Fibroblast of peridontal ligament (primary cell): ENCODE measurements around the gene C18orf63.
"Not testable (repeated sequence)": the region's sequence is repeated elsewhere in the genome, so short reads cannot be mapped to it uniquely, and the experiment has no call there.

Experiments used
- DNase-seq: peaks from one replicate; pipeline ENCODE4 v3.0.0-alpha.2; 2010; ENCODE audit errors: extremely low read depth

C18orf63 gene

DNA sequence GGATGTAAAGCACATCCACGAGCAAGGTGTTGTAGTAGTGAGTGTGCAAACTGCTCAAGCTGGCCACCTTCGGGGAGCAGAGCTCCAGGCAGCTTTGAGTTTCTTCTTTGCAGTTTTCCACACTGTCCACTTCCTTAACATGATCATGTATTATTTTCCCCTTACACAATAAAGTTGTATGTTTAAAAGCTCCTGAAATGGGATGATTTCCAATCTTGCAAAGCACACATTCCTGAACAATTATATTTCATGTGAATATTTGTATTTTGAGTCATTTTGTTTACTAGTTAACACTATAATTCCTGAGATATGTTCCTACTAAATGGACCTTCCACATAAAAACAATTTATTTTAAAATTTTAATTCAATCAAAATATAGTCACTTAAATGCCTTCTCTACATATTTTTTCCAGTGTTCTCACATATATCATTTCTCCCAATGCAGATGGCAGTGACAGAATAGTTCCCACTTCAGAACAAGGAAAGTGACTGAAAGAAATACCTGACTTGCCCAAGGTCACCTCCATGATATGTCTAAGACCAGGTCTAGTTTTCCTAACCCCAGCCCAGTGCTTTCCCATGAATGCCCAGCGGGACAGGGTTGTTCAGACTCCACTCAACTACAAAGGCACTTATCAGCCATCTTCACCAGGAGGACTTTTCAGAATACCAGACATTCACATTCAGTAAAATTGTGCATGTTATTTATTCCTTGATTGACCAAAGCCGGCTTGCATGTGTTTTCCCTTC lies 29.4 kb upstream of the C18orf63 start:
- peak; percentile 8 for DNase-seq

DNA sequence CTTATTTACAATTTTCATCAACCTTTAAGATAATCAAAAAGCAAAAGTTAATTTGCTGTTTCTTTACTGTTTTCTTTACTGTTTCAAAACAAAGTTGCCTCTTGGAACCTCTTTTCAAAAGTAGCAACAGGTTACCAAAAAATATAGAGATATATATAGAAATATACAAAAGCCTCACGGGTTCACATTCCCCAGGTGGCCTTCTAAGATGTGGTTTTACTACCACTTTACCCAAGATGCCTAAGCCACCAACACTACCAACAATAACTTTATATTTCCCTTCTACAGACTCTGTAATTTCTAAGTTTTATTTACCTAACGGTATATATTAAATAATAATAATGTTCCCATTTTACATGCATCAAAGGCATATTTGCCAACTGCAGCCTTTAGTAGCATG lies 28.8 kb upstream of the C18orf63 start:
- no peak for DNase-seq

DNA sequence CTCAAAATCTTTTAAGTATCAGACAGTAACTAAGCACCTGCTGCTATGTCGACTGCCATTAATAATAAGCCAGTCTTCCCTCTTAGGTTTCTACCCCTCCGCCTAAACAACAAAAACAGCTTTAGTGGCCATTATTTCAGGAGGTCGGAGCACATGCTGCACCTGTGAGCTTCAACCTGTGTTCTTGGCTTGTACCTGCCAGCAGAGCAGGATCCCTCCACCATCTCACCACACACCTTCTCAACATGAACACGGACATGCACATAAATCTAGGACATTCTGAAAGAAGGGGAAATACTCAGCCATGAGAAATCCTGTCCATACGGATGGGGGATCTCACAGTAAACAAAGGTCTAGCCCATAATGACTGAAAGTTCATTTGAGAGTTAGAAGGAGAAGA lies 27.6 kb upstream of the C18orf63 start:
- no peak for DNase-seq

DNA sequence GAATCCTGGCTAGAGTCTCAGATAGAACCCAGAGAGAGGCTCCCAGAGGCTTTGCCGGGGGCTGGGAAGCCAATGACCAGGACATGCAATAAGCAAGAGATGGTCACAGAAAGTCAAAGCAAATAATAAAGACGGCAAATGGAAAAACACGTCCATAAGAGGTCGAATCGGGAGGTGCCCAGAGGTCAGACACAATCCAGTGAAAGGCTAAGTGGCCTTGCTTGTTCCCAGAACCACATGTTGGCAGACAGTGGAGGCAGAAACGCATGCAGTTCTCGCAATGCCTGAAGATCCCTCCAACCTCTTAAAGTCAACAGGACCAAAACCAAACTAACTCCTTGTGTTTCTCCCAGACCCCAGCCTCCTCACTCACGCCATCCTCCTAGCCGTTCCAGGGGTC lies 26.9 kb upstream of the C18orf63 start:
- DNase-seq, result no peak

DNA sequence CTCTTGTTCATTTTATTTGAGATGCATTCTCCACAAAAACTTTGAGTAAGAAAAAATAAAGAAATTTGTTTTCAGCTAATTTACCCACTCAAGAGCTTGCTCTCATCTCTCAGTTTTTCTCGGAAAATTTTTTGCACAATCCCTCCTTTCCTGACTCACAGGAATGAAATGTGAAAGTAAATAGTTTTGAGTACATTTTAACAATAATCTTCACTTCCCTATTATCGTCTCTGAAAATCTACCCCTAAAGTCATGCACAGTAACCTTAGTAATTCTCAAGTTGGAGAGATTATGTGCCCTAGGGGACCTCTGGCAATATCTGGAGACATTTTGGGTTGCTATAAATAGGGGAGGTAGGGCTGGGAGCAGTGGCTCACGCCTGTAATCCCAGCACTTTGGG lies 26.5 kb upstream of the C18orf63 start:
- DNase-seq, result peak; percentile 49

DNA sequence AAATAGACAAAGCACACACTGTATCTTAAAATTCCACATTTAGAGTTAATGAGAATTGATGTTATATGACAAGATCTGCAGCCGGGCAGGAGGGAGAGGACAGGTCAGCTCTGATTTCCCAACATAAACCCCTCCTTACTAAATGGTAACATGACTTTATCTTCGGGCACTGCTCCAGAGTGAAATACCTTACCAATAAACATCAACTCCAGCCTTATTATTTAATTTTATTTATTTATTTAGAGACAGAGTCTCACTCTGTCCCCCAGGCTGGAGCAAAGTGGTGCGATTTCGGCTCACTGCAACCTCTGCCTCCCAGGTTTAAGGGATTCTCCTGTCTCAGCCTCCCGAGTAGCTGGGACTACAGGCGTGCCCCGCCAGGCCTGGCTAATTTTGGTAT lies 25.6 kb upstream of the C18orf63 start:
- DNase-seq, result no peak

DNA sequence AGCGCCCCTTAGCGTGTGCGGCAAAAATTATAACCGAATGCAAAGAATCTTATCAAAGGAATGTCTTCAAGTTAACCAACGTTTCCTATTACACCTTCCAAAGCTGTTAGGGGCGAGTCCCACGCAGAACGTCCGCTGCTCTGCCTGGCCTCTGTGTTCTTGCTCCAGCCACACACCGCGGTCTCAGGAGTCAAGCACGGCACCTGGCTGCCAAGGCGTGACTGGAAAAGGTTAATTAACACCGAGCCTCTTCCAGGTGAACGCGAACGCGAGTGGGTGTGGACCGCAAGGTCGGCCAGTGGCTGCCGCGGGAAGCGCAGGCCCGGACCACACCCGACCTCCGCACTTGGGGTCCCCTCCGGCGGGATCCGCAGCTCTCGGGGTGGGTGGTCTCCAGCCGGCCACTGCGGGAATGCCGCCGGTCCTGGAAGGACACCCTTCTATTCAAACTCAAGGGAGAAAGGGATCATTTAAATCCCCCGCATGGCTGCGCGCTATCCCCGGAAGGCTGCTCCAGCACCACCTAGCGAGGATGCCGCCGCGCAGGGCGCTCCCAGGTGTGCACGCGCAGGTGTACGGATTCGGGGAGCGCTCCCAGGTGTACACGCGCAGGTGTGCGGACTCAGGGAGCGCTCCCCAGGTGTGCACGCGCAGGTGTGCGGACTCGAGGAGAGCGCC lies 24.7 kb upstream of the C18orf63 start:
- DNase-seq, result no peak

DNA sequence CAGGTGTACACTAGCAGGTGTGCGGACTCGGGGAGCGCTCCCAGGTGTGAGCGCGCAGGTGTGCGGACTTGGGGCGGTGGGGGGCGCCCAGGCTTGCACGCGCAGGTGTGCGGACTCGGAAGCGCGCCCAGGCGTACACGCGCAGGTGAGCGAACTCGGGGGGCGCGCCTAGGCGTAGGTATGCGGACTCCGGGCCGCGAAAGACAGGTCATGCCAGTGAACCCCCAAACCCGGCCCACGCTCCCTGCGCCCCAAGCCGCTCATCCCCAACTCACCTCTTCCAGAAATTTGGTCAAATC lies 24.2 kb upstream of the C18orf63 start:
- DNase-seq, result no peak

DNA sequence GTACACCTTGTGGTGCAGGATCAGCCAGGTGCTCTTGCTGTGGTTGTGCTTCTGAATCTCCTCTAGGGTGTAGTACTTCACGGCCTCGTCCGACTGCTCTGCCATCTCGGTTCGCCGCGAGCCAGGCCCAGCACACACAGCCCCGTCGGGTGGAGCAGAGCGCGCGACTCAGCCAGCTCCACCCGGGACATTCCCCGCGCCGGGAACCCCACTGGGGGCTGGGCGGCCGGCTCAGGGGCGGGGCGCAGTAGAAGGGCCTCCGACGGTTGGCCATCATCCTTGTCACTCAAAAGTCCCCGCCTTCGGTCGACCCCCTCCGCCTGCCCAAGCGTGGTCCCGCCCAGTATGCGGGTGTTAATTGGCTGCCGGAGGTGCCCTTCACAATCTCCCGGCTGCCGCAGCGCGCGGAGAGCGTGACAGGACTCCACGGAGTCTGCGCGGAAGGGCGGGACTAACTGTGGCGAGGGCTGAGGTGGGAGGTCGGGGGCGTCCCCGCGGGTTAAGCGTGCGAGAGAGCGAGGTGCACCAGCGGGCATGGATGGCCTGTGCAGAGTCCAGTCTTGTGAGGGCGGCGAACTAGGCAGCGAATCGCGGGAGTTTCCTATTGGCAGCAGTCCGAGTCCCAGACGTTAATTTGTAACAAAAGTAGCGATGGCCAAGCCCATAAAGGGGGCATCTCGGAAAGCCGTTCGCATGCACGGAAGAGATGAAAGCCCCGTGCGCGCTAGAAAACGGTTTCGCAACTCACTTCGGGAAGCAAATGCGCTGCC lies 23.7 kb upstream of the C18orf63 start, which contains the start of gene CYB5A:
Gene CYB5A, minus strand, starts transcription at position 193 of the 770 bp plus-strand sequence. Its CDS starts 88 bp downstream, at position 105.
- DNase-seq, result peak; percentile 95

DNA sequence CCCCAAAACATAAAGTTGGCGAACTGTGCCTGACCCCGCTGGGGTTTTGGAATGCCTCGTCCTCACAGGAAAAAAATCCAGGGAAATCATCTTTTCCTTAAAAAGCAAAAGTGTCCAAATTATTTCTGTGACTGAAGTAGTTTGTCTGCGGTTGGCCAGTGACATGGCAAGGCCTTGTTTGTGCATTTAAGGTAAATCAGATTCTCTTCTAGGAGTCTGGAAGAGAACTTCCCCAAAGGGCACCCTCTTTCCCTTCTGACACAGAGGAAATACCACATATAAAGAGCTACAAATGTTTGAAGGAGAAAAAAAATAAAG lies 23.1 kb upstream of the C18orf63 start:
- no peak for DNase-seq

DNA sequence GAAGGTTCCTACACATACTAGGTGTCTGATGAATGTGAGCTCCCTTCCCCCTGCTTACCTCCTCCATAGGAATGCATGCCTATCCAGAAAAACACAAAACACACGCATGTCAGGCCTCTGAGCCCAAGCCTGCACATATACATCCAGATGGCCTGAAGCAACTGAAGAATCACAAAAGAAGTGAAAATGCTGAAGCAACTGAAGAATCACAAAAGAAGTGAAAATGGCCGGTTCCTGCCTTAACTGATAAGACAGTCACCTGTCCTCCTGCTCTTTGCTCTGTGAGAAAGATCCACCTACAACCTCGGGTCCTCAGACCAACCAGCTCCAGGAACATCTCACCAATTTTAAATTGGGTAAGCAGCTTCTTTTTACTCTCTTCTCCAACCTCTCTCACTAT lies 22.7 kb upstream of the C18orf63 start:
- not testable (repeated sequence) for DNase-seq

DNA sequence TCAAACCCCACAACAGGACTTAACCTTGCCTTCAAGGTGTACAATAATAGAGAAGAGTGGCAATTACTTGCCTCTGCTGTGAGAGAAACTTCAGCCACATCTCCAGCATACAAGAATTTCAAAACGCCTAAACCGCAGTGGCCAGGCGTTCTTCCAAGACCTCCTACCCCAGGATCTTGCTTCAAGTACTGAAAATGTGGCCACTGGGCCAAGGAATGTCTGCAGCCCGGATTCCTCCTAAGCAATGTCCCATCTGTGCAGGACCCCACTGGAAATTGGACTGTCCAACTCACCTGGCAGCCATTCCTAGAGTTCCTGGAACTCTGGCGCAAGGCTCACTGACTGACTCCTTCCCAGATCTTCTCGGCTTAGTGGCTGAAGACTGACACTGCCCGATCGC lies 21.1 kb upstream of the C18orf63 start:
- peak; percentile 23 for DNase-seq

DNA sequence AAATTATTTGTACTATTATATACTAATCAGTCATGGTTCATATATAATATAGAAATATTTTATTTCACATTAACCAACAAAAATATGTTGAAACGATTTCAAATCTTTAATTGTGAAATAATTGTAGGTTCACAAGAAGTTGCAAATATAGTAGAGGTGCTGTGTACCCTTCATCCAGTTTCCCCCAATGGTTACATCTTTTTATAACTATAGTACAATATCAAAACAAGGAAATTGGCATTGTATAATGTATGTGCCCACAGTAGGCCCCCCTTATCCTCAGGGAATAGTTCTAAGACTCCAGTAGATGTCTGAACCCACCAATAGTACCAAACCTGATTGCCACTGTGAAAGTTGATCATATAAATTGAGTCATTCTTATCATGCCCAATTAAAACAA lies 16.5 kb upstream of the C18orf63 start:
- no peak for DNase-seq

DNA sequence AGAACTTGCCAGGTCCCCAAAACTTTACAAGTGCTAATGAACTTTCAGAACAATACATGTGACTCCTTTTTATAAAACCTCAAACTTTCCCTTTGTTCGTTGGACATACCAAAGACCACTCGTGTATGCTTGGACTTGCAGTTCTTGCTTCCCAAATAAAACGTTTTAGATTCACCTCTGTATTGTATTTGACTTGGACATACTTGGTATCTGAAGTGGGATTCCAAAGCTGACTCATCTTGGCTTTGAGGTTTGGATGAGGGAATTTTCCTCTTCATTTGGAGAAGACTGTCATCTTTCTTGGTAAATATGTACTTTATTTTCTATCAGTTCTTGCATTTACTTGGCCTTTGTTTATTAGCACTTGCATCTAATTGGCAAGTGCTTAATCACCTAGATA lies 15.9 kb upstream of the C18orf63 start:
- peak; percentile 35 for DNase-seq

DNA sequence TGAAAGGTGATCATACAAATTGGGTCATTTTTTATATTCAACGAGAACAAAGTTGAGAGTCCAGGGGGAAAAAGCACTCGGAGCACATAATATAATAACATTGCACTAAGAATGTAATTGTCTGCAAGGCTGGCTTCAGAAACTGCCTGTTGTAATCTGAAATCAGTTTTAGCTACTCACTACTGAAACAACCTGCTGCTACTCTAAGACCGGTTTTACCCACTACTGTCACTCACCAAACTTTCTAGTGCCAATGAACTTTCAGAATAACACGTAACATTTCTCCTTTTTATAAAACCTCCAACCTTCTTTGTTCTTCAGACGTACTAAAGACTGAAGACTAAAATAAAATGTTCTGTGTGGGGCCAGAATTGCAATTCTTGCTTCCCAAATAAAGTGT lies 12.3 kb upstream of the C18orf63 start:
- DNase-seq, result no peak

DNA sequence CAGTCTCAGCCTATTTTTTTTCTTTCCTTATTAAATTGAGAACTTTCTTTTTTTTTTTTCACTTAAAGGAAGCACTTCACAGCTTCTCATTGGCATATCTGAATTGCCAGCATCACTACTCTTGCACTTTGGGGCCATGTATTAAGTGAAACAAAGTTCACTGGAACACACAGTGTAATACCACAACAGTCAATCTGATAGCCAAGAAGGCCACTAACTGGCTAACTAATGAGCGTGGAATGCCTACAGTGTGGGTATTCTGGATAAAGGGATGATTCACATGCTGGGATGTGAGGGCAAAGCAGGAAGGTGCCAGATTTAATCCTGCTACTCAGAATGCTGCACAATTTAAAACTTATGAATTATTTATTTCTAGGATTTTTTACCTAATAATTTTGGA lies 11.7 kb upstream of the C18orf63 start:
- peak; percentile 55 for DNase-seq

DNA sequence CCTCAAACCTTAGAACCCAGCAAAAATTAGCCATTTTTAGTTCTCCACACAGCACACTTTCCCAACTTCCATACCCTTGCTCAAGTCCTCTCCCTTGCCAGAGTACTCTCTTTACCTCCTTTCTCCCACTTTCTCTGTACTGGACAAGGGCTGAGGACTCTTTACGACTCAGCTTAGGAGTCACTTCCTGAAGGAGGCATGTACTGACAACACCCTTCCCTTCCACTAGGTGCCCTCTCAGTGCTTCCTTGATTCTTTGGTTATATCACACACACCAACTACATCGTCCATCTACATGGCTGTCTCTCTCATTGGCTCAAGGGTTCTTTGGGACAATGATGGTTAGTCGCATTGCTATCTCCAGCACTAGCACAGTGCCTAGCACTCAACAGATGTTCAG lies 5.2 kb upstream of the C18orf63 start:
- DNase-seq, result peak; percentile 67

DNA sequence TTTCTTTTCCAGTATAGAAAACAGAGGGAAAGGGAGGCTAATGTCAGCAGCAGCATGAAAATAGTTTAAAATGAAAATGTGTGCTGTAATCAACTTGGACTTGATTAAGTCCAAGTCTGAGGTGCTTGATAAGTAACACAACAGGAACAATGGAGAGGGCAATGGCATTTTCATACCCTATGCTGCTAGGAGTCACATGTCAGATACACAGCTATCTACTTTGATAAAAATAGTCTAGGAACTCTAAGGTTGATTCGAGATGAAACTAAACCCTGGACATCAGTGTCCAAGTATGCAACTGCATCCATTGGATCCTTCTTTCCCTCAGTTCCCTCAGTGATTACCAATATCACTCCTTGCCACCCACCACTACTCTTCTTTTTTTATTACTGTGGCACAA lies 4.6 kb upstream of the C18orf63 start:
- no peak for DNase-seq

DNA sequence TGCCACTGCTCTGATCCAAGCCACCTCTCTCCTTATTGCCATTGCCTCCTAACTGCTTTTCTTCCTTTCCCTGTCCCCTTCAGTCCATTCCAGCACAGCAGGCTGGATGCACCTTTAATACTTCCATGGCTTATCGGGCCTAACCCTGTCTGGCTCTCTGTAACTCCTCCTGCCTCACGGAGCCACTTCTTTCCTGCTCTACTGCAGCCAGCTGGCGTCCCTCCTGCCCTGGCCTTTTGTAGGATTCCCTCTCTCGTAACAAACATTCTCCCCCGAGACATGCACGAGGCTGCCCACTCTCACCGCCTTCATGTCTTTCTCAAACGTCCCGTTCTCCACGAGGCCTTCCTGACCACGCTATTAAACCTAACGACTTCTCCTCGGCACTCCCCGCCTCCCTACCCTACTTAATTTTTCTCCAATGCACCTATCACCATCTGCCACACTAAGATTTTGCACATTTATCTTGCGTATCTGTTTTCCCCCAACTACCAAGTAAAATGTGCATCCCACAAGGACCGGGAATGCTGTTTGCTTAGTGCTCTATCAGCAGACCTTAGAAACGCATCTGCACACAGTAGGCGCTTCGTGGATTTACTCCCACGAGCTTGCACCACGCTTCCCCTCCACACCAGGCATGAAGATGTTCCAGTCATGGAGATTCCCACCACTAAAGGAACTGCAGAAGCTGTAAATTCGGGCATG lies 728 bp upstream of the C18orf63 start:
- no peak for DNase-seq

DNA sequence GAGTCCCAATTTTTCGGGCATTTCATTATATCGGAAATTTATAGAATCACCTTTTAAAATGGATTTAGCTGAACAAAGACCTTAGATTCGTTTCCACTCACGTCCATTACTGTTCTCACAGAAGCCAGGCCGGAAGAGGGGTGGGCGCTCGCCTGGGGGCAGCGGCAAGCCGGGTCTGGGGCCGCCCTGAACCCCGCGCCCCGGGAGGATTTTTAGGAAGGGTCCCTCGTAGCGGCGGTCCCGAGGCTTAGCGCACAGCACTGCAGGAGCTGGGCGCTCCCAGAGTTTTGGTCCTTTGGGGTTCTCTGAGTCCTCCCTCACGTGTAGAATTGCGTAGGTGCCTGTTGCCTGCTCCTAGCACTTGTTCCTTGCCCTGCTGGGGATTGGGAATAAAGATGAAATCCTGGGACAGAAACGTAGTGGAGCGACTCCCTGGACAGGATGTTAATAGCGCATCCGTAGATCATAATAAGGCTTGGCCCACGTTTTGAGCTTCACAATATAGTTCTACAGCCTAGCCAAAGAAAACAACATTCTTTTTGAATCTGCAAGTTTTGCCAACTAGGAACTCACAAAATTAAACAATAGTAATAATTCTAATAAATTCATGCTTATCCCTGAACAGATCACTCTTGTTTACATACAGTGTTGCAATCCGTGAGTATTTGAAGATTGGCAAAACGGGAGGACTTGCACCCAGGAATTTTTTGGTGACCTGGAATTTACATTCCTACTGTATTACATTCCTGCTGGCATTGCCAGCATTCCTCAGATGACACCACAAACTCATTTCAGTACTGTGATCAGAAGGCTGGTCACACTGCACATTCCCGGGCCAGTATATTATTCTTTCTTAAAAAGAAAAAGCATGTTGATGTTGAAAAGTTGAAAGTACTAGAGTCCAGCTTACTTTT lies 875 bp downstream of the C18orf63 start:
- peak; percentile 92 for DNase-seq

DNA sequence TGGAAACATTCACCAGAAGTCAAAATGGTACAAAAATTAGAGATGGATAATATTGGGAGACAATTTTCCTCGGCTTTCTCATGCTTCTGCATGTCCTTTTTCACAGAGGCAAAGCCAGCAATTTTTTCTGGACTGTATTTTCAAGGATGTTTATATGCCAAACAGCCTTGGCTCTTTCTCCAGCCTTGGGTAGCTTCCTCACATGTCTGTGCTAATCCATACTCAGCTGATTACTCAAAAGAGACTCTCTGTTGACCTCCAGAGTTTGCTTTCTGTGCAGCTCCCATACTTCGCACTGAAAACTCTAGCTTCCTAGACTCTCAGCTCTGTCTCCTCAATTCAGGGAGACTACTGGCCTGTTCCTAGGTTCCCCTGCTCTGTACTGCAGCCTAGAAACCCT lies 10.6 kb downstream of the C18orf63 start:
- DNase-seq, result peak; percentile 48
